ENCODE data around the gene MACC1. TPM values are rescaled to one million over a fixed set of nuclear protein-coding genes. Genes with fewer than 3 reads are reported as not detected.

Gene MACC1, protein sequence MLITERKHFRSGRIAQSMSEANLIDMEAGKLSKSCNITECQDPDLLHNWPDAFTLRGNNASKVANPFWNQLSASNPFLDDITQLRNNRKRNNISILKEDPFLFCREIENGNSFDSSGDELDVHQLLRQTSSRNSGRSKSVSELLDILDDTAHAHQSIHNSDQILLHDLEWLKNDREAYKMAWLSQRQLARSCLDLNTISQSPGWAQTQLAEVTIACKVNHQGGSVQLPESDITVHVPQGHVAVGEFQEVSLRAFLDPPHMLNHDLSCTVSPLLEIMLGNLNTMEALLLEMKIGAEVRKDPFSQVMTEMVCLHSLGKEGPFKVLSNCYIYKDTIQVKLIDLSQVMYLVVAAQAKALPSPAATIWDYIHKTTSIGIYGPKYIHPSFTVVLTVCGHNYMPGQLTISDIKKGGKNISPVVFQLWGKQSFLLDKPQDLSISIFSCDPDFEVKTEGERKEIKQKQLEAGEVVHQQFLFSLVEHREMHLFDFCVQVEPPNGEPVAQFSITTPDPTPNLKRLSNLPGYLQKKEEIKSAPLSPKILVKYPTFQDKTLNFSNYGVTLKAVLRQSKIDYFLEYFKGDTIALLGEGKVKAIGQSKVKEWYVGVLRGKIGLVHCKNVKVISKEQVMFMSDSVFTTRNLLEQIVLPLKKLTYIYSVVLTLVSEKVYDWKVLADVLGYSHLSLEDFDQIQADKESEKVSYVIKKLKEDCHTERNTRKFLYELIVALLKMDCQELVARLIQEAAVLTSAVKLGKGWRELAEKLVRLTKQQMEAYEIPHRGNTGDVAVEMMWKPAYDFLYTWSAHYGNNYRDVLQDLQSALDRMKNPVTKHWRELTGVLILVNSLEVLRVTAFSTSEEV
- total RNA-seq (4.9 and 6.2 TPM in 2 replicates), polyA plus RNA-seq (0.92 and 1.1 TPM in 2 replicates), polyA minus RNA-seq (3.0 and 3.1 TPM in 2 replicates)
- 9.9 TPM for total RNA-seq (2013)

- peak within 1 kb of the TSS; percentile 83 for H3K4me2 ChIP-seq (replicated peaks; ENCODE audit: low read depth, low read length, poor library complexity, severe bottlenecking)
- whole genome bisulfite sequencing (ENCODE audit: insufficient coverage): 0% methylated on average over 3 of the region's 6 CpGs
- H3K27me3 ChIP-seq (replicated peaks in 1 of 4; ENCODE audit: control extremely low read depth in 1 of 4, control insufficient read depth in 3 of 4, insufficient read depth in 4 of 4, low read length in 3 of 4): no peaks in the 10 kb centered on the region
- intact Hi-C loops (cut with micrococcal nuclease): loop anchor here (1.0 to 10.0 kb wide), 7 partner anchors 18 to 1210 kb away; partner anchors contain the start of genes ITGB8 and SP4
- POLR2A ChIA-PET: no interaction called here
- peak within 1 kb of the TSS; percentile 85 for H3K4me3 Mint-ChIP-seq
- peak; percentile 78 for ATAC-seq (ENCODE audit: low read depth)
- peak within 1 kb of the TSS; percentile 35 for H2AFZ ChIP-seq (ENCODE audit: insufficient read depth, low read depth, low read length, poor library complexity, severe bottlenecking)
- peak within 1 kb of the TSS; percentile 13 to 67 (median 46) for H3K4me3 ChIP-seq (ENCODE audit: control extremely low read depth in 1 of 5, extremely low read depth in 1 of 5, insufficient read depth in 1 of 5, low read depth in 2 of 5, low read length in 4 of 5)
- peaks cover 45 to 53% of the 10 kb centered on the region in 2 donors for H3K4me1 ChIP-seq (ENCODE audit: control insufficient read depth in 2 of 2, insufficient read depth in 2 of 2, low read length in 2 of 2)
- DNase-seq: peak; percentile 93
- no peaks in the 10 kb centered on the region for H3K9me3 Mint-ChIP-seq (ENCODE audit: insufficient read depth)
- H3K27me3 Mint-ChIP-seq: no peaks in the 10 kb centered on the region
- TF ChIP-seq, protein P1, sequence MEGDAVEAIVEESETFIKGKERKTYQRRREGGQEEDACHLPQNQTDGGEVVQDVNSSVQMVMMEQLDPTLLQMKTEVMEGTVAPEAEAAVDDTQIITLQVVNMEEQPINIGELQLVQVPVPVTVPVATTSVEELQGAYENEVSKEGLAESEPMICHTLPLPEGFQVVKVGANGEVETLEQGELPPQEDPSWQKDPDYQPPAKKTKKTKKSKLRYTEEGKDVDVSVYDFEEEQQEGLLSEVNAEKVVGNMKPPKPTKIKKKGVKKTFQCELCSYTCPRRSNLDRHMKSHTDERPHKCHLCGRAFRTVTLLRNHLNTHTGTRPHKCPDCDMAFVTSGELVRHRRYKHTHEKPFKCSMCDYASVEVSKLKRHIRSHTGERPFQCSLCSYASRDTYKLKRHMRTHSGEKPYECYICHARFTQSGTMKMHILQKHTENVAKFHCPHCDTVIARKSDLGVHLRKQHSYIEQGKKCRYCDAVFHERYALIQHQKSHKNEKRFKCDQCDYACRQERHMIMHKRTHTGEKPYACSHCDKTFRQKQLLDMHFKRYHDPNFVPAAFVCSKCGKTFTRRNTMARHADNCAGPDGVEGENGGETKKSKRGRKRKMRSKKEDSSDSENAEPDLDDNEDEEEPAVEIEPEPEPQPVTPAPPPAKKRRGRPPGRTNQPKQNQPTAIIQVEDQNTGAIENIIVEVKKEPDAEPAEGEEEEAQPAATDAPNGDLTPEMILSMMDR (IDR thresholded peaks at IDR 0.05): peak; percentile 64
- no peak for TF ChIP-seq EZH2 (IDR thresholded peaks at IDR 0.05; ENCODE audit: borderline replicate concordance, insufficient read depth, low read depth, low read length, poor library complexity, severe bottlenecking)
- CTCF ChIA-PET: interaction anchor here (0.6 to 5.9 kb wide), 11 partner anchors 19 to 1728 kb away, joined by 3 to 31 read pairs (median 4); partner anchors contain the start of genes CDCA7L, ITGB8 and POLR1F
- H3K36me3 ChIP-seq (replicated peaks in 1 of 2; ENCODE audit: control extremely low read depth in 1 of 2, control insufficient read depth in 1 of 2, extremely low read depth in 1 of 2, insufficient read depth in 2 of 2, low read length in 1 of 2): no peaks in the 10 kb centered on the region
- H3K4me1 Mint-ChIP-seq: peaks cover 67% of the 10 kb centered on the region
- no peaks in the 10 kb centered on the region for H4K20me1 ChIP-seq (ENCODE audit: control insufficient read depth, insufficient read depth, low read length, poor library complexity, severe bottlenecking)
- H3K27ac ChIP-seq (ENCODE audit: low read length in 2 of 2): peak within 1 kb of the TSS; percentile 65 to 88
- no peaks in the 10 kb centered on the region for H3K9me3 ChIP-seq (ENCODE audit: control extremely low read depth in 1 of 3, control insufficient read depth in 2 of 3, insufficient read depth in 1 of 3, low read length in 2 of 3)
- peaks cover 29% of the 10 kb centered on the region for H3K79me2 ChIP-seq (ENCODE audit: control insufficient read depth, insufficient read depth, low read length)
- H3K27ac Mint-ChIP-seq: peak within 1 kb of the TSS; percentile 94
- H3K9ac ChIP-seq (ENCODE audit: low read length): peak within 1 kb of the TSS; percentile 65
Measured at GRCh38 chr7:20217193-20217948, at the start of gene MACC1. TSS of gene MACC1 (minus strand) at chr7:20217384. CDS start at chr7:20161862, 55,522 bp downstream.
